ENCODE results near the gene ST6GALNAC4. TPM values are rescaled to one million over a fixed set of nuclear protein-coding genes. Genes with fewer than 3 reads are reported as not detected.

The ST6GALNAC4 gene
- total RNA-seq (2022; extraction: Qiagen RNA extraction; ENCODE audit: low read depth), result 14.4 to 25.1 TPM (median 22.1 TPM) in 5 replicates

GRCh38 chr9:127916720-127917581 is at the start of gene ST6GALNAC4:
TSS of gene ST6GALNAC4 (minus strand) at chr9:127917041. CDS start at chr9:127916419, 622 bp downstream.

GRCh38 chr9:127937388-127938297 is 20.8 kb upstream of the ST6GALNAC4 start, which contains the start of gene DPM2:
TSS of gene DPM2 (minus strand) at chr9:127937854. CDS start at chr9:127937820, 34 bp downstream.

DNA sequence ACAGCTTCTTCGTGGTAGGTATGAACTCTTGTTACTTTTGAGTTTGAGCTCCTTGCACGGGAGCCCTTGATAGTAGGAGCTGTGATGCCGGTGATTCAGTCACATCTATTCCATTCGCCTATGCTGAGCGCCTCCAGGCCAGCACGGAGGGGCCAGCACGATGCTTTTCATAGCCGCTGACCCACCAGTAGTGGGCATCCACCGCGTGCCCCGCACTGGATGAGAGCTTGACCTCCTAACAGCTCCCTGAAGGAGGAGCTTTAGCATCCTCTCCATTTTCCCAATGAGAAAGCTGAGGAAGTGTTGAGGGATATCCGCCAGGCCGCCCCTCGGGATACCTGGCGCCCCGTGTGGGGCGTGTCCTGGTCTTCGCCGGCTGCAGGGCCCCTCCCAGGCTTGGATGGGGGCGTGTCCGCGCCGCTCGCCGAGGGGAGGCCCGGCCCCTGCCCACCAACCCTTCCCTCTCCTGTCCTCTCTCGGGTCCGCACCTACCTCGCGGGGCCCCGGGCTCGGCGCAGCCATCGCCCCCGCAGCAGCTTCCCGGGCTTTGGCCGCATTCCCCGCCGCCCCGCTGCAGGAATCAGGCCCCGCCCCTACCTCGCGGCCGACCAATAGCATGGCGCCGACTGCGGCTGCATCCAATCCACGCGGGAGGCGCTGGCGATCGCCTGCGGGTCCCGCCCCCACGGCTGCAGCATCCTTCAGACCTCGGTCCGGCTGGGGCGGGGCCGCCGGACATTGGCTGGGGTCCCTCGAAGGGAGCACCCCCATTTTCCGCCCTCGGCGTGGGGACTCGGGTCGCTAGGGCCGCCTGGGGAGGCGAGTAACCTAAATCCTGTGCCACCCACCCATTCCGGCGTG is 13.6 kb upstream of the ST6GALNAC4 start, which contains the start of gene PIP5KL1:
PIP5KL1 (minus strand) TSS at position 547 of the 861 bp plus-strand sequence; CDS start at position 522, 25 bp downstream.

DNA sequence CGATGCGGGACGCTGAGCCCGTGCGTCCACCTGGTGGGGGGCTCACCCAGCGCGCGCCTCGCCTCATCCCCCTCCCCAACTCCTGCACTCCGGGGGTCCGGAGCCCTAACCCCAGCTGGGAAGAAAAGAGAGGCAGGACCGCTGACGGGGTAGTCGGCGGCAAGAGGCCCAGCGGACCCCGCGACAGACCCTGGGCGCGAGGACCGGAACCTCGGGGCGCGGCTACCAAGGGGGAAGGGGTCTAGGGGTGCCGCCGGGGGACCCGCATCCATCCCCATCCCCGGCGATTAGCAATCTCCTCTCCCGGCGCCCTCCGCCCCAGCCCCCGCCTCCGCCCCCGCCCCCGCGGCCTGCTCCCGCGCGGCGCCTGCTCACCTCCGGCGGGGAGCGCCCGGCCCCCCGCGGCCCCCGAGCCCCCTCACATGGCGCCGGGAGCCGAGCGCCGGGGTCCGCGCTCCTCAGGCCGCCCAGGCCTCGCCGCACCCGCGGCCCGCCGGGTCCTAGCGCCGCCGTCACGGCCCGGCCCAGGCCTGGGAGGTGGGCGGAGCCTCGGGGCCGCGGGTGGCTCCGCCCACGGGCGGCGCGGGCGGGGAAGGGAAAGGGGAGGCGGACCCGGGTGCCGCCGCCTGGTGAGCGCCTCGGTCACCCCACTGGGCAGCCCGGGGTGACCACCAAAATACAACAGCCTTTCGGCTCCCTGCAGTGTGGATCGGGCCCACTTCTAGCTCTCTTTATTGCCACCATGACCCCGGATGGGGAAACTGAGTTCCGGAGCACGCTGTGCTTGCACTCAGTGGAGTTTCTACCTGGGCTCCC is 17.5 kb downstream of the ST6GALNAC4 start, which contains the start of gene ST6GALNAC6:
ST6GALNAC6 (minus strand) TSS at position 476 of the 816 bp plus-strand sequence. CDS start 1,622 bp downstream, outside the sequence.

DNA sequence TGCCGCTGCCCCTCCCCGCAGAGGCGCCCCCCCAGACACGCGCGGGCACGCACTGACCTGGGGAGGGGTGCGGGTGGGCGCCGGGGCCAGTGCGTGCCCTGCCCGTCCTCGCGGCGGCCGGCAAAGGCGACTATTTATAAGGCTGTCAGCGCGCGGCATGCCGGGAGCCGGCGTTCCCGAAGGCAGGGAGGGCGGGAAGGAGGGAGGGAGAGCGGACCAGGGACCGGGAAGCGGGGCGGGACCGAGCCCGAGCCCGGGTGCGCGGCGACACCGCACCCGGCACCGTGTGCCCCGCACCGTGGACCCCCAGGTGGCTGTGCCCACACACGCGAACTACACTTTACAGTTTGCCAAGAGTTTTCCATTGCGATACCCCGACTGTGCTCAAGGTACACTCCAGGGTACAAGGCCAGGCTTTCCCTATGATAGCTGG is 39.3 kb downstream of the ST6GALNAC4 start, which contains the start of gene AK1:
AK1 (minus strand) TSS at position 110 of the 433 bp plus-strand sequence. CDS start 3,058 bp downstream, outside the sequence.

Other genes starting within 250 kb of the ST6GALNAC4 start
- 0.07 to 0.11 TPM (median 0.07 TPM) in 3 of 5 replicates, not detected in the others for gene CFAP157, start 210.1 kb downstream of the ST6GALNAC4 start, total RNA-seq (2022; extraction: Qiagen RNA extraction; ENCODE audit: low read depth)
- 11.1 to 17.9 TPM (median 15.6 TPM) in 5 replicates for gene PTRH1, start 201.4 kb downstream of the ST6GALNAC4 start, total RNA-seq (2022; extraction: Qiagen RNA extraction; ENCODE audit: low read depth)
- gene TTC16, start 201.0 kb downstream of the ST6GALNAC4 start, total RNA-seq (2022; extraction: Qiagen RNA extraction; ENCODE audit: low read depth), result 0.02 TPM in 1 of 5 replicates, not detected in the others
- 8.4 to 16.5 TPM (median 12.9 TPM) in 5 replicates for gene TOR2A, start 181.7 kb downstream of the ST6GALNAC4 start, total RNA-seq (2022; extraction: Qiagen RNA extraction; ENCODE audit: low read depth)
- gene SH2D3C, start 138.4 kb downstream of the ST6GALNAC4 start, total RNA-seq (2022; extraction: Qiagen RNA extraction; ENCODE audit: low read depth), result 0.03 to 0.16 TPM (median 0.13 TPM) in 4 of 5 replicates, not detected in the other
- gene CDK9, start 131.0 kb downstream of the ST6GALNAC4 start, total RNA-seq (2022; extraction: Qiagen RNA extraction; ENCODE audit: low read depth), result 42.8 to 48.4 TPM (median 47.4 TPM) in 5 replicates
- 45.8 to 52.2 TPM (median 47.7 TPM) in 5 replicates for gene FPGS, start 114.2 kb downstream of the ST6GALNAC4 start, total RNA-seq (2022; extraction: Qiagen RNA extraction; ENCODE audit: low read depth)
- 0.09 to 0.31 TPM (median 0.17 TPM) in 5 replicates for gene ENG, start 62.4 kb downstream of the ST6GALNAC4 start, total RNA-seq (2022; extraction: Qiagen RNA extraction; ENCODE audit: low read depth)
- gene AK1, start 39.4 kb downstream of the ST6GALNAC4 start, total RNA-seq (2022; extraction: Qiagen RNA extraction; ENCODE audit: low read depth), result 43.4 to 83.0 TPM (median 68.3 TPM) in 5 replicates
- 20.1 to 26.9 TPM (median 24.5 TPM) in 5 replicates for gene ST6GALNAC6, start 17.4 kb downstream of the ST6GALNAC4 start, total RNA-seq (2022; extraction: Qiagen RNA extraction; ENCODE audit: low read depth)
- 1.5 to 2.6 TPM (median 1.8 TPM) in 5 replicates for gene PIP5KL1, start 13.7 kb upstream of the ST6GALNAC4 start, total RNA-seq (2022; extraction: Qiagen RNA extraction; ENCODE audit: low read depth)
- gene DPM2, start 20.8 kb upstream of the ST6GALNAC4 start, total RNA-seq (2022; extraction: Qiagen RNA extraction; ENCODE audit: low read depth), result 34.3 to 50.2 TPM (median 46.5 TPM) in 5 replicates
- 65.8 to 85.4 TPM (median 74.9 TPM) in 5 replicates for gene EEIG1, start 63.9 kb upstream of the ST6GALNAC4 start, total RNA-seq (2022; extraction: Qiagen RNA extraction; ENCODE audit: low read depth)
- 5.4 to 8.4 TPM (median 8.2 TPM) in 5 replicates for gene NAIF1, start 150.3 kb upstream of the ST6GALNAC4 start, total RNA-seq (2022; extraction: Qiagen RNA extraction; ENCODE audit: low read depth)
- gene SLC25A25, start 151.2 kb upstream of the ST6GALNAC4 start, total RNA-seq (2022; extraction: Qiagen RNA extraction; ENCODE audit: low read depth), result 8.1 to 9.8 TPM (median 8.2 TPM) in 5 replicates
- 69.0 to 104 TPM (median 95.2 TPM) in 5 replicates for gene PTGES2, start 210.7 kb upstream of the ST6GALNAC4 start, total RNA-seq (2022; extraction: Qiagen RNA extraction; ENCODE audit: low read depth)
- 1.0 to 5.7 TPM (median 3.3 TPM) in 5 replicates for gene LCN2, start 232.4 kb upstream of the ST6GALNAC4 start, total RNA-seq (2022; extraction: Qiagen RNA extraction; ENCODE audit: low read depth)
- gene BBLN, start 243.2 kb upstream of the ST6GALNAC4 start, total RNA-seq (2022; extraction: Qiagen RNA extraction; ENCODE audit: low read depth), result 40.0 to 66.7 TPM (median 60.4 TPM) in 5 replicates